ENCODE measurements around the gene RUNX2.

The RUNX2 gene

GRCh38 chr6:45677381-45678284 lies 349.5 kb downstream of the RUNX2 start:
- peak; percentile 4 for DNase-seq (ENCODE audit: low read depth)

- DNase-seq (ENCODE audit: low read depth) = no peak
Measured at GRCh38 chr6:45678285-45678607, 350.1 kb downstream of the RUNX2 start.

- no peak for DNase-seq (ENCODE audit: low read depth)
Measured at GRCh38 chr6:45679163-45679562, 351.0 kb downstream of the RUNX2 start.

GRCh38 chr6:45679631-45680030 lies 351.5 kb downstream of the RUNX2 start:
- no peak for DNase-seq (ENCODE audit: low read depth)

GRCh38 chr6:45681860-45682511 lies 353.9 kb downstream of the RUNX2 start:
- DNase-seq (ENCODE audit: low read depth) = no peak

GRCh38 chr6:45684476-45684875 lies 356.3 kb downstream of the RUNX2 start:
- DNase-seq (ENCODE audit: low read depth) = no peak

- DNase-seq (ENCODE audit: low read depth) = no peak
Measured at GRCh38 chr6:45685076-45685475, 356.9 kb downstream of the RUNX2 start.

- DNase-seq (ENCODE audit: low read depth) = no peak
Measured at GRCh38 chr6:45686841-45687569, 358.9 kb downstream of the RUNX2 start.

- no peak for DNase-seq (ENCODE audit: low read depth)
Measured at GRCh38 chr6:45687570-45687969, 359.4 kb downstream of the RUNX2 start.

GRCh38 chr6:45688180-45688579 lies 360.1 kb downstream of the RUNX2 start:
- DNase-seq (ENCODE audit: low read depth) = no peak

- DNase-seq (ENCODE audit: low read depth) = no peak
Measured at GRCh38 chr6:45689926-45690615, 361.9 kb downstream of the RUNX2 start.

GRCh38 chr6:45690846-45691245 lies 362.7 kb downstream of the RUNX2 start:
- no peak for DNase-seq (ENCODE audit: low read depth)

- DNase-seq (ENCODE audit: low read depth) = no peak
Measured at GRCh38 chr6:45691426-45691825, 363.3 kb downstream of the RUNX2 start.

GRCh38 chr6:45692021-45692420 lies 363.9 kb downstream of the RUNX2 start:
- DNase-seq (ENCODE audit: low read depth) = no peak

- DNase-seq (ENCODE audit: low read depth) = no peak
Measured at GRCh38 chr6:45696738-45697137, 368.6 kb downstream of the RUNX2 start.

- no peak for DNase-seq (ENCODE audit: low read depth)
Measured at GRCh38 chr6:45697605-45698004, 369.5 kb downstream of the RUNX2 start.

GRCh38 chr6:45698046-45698445 lies 369.9 kb downstream of the RUNX2 start:
- no peak for DNase-seq (ENCODE audit: low read depth)

GRCh38 chr6:45699663-45700062 lies 371.5 kb downstream of the RUNX2 start:
- DNase-seq (ENCODE audit: low read depth) = no peak

- no peak for DNase-seq (ENCODE audit: low read depth)
Measured at GRCh38 chr6:45702849-45703739, 375.0 kb downstream of the RUNX2 start.

GRCh38 chr6:45704056-45704800 lies 376.1 kb downstream of the RUNX2 start:
- DNase-seq (ENCODE audit: low read depth) = no peak

Data from stimulated activated CD8-positive, alpha-beta memory T cell treated with anti-CD3 and anti-CD28 coated beads, Interleukin-12 subunit alpha, Interleukin-12 subunit beta, amount 100 ng/mL, for 4 hours (primary cell).